HEK293T (cell line): ENCODE data around the gene KIF9.
"Not testable (repeated sequence)": the region's sequence is repeated elsewhere in the genome, so short reads cannot be mapped to it uniquely, and the experiment has no call there.

Experiments used
- CTCF ChIA-PET: fragments of 350-600 bp; formaldehyde crosslinking; extraction: SDS; loops from one replicate; lab custom pipeline; 2021; ENCODE audit warnings: antibody characterized with exemption, inconsistent platforms; lab: Yijun Ruan, JAX
- POLR2A ChIA-PET: fragments of 350-600 bp; formaldehyde crosslinking; extraction: SDS; loops from one replicate; lab custom pipeline; 2020; ENCODE audit warnings: antibody characterized with exemption, inconsistent platforms; lab: Yijun Ruan, JAX
- DNase-seq: peaks from one replicate; pipeline ENCODE4 v3.0.0; 2012; ENCODE audit warnings: mixed read lengths; ENCODE audit errors: extremely low spot score
- ARNT ChIP-seq: fragments of 450-650 bp; IDR thresholded peaks from 2 replicates; pipeline ENCODE4 v1.6.1; 2017; ENCODE audit warnings: mild to moderate bottlenecking
- BHLHE40 ChIP-seq: fragments of 450-650 bp; IDR thresholded peaks from 2 replicates; pipeline ENCODE4 v1.6.1; 2016; ENCODE audit warnings: mild to moderate bottlenecking, moderate library complexity, borderline replicate concordance
- CTBP1 ChIP-seq: fragments of 450-650 bp; IDR thresholded peaks from 2 replicates; pipeline ENCODE4 v1.6.1; 2016; ENCODE audit warnings: borderline replicate concordance
- ELF4 ChIP-seq: fragments of 450-650 bp; IDR thresholded peaks from 2 replicates; pipeline ENCODE4 v1.6.1; 2017; ENCODE audit warnings: antibody characterized with exemption
- FOXA1 ChIP-seq: fragments of 450-650 bp; IDR thresholded peaks from 2 replicates; pipeline ENCODE4 v1.6.1; 2016; ENCODE audit warnings: mild to moderate bottlenecking
- FOXK2 ChIP-seq: fragments of 450-650 bp; IDR thresholded peaks from 2 replicates; pipeline ENCODE4 v1.6.1; 2016; ENCODE audit warnings: mild to moderate bottlenecking
- FOXM1 ChIP-seq: fragments of 450-650 bp; IDR thresholded peaks from 2 replicates; pipeline ENCODE4 v1.6.1; 2017; ENCODE audit warnings: mild to moderate bottlenecking, borderline replicate concordance
- HDGF ChIP-seq: fragments of 450-650 bp; IDR thresholded peaks from 2 replicates; pipeline ENCODE4 v1.6.1; 2017; ENCODE audit warnings: antibody characterized with exemption, borderline replicate concordance
- L3MBTL2 ChIP-seq: fragments of 450-650 bp; conservative IDR thresholded peaks from 2 replicates; pipeline ENCODE4 v1.6.1; 2016; ENCODE audit warnings: mild to moderate bottlenecking
- LEF1 ChIP-seq: fragments of 450-650 bp; IDR thresholded peaks from 2 replicates; pipeline ENCODE4 v1.6.1; 2017; ENCODE audit warnings: mild to moderate bottlenecking, borderline replicate concordance
- NFRKB ChIP-seq: fragments of 450-650 bp; IDR thresholded peaks from 2 replicates; pipeline ENCODE4 v1.6.1; 2016; ENCODE audit warnings: mild to moderate bottlenecking, moderate library complexity
- PKNOX1 ChIP-seq: fragments of 450-650 bp; IDR thresholded peaks from 2 replicates; pipeline ENCODE4 v1.6.1; 2016
- SP1 ChIP-seq: fragments of 450-650 bp; IDR thresholded peaks from 2 replicates; pipeline ENCODE4 v1.6.1; 2017
- SUZ12 ChIP-seq: fragments of 450-650 bp; IDR thresholded peaks from 2 replicates; pipeline ENCODE4 v1.6.1; 2016; ENCODE audit warnings: mild to moderate bottlenecking
- TARDBP ChIP-seq: fragments of 450-650 bp; IDR thresholded peaks from 2 replicates; pipeline ENCODE4 v1.6.1; 2016
- ZNF384 ChIP-seq: fragments of 450-650 bp; IDR thresholded peaks from 2 replicates; pipeline ENCODE4 v1.6.1; 2016

KIF9 gene

GRCh38 chr3:47261301-47261700 lies 21.3 kb downstream of the KIF9 start:
- DNase-seq, result no peak
- CTCF ChIA-PET, result no interaction called here

GRCh38 chr3:47260605-47261004 lies 22.0 kb downstream of the KIF9 start:
- ChIA-PET POLR2A (no interaction called here), CTCF (no interaction called here)
- no peak for DNase-seq
- TF ChIP-seq FOXM1 (no peak), CTBP1 (no peak), TARDBP (no peak), HDGF (no peak), L3MBTL2 (no peak), BHLHE40 (no peak), ARNT (no peak), FOXK2 (no peak), PKNOX1 (no peak), SUZ12 (no peak), NFRKB (no peak), ELF4 (no peak), ZNF384 (no peak), SP1 (no peak), LEF1 (no peak), FOXA1 (no peak)

More at GRCh38 chr3:47261301-47261700, 21.3 kb downstream of the KIF9 start:
- POLR2A ChIA-PET, result no interaction called here
- no peak for TF ChIP-seq CTBP1
- no peak for TF ChIP-seq L3MBTL2
- TF ChIP-seq LEF1, result no peak
- no peak for TF ChIP-seq SUZ12
- TF ChIP-seq ARNT, result no peak
- no peak for TF ChIP-seq ELF4
- TF ChIP-seq FOXK2, result no peak
- no peak for TF ChIP-seq HDGF
- TF ChIP-seq SP1, result no peak
- no peak for TF ChIP-seq FOXM1
- TF ChIP-seq TARDBP, result no peak
- TF ChIP-seq NFRKB, result no peak

- POLR2A ChIA-PET, result no interaction called here
- TF ChIP-seq TARDBP (no peak), FOXA1 (no peak), ELF4 (no peak), FOXK2 (no peak), PKNOX1 (no peak), ARNT (no peak), HDGF (no peak), L3MBTL2 (no peak), LEF1 (no peak), CTBP1 (no peak), FOXM1 (no peak), SUZ12 (no peak), SP1 (no peak)
- CTCF ChIA-PET, result no interaction called here
- DNase-seq, result no peak
These were observed 23.5 kb downstream of the KIF9 start for GRCh38 chr3:47259114-47259513.

- DNase-seq, POLR2A ChIA-PET, CTCF ChIA-PET: not testable (repeated sequence)
These were observed 26.3 kb downstream of the KIF9 start for GRCh38 chr3:47256331-47256730.

- DNase-seq, result no peak
- ChIA-PET CTCF (no interaction called here), POLR2A (no interaction called here)
- no peak for TF ChIP-seq PKNOX1
- no peak for TF ChIP-seq ELF4
- TF ChIP-seq L3MBTL2, result no peak
- TF ChIP-seq BHLHE40, result no peak
- no peak for TF ChIP-seq HDGF
- no peak for TF ChIP-seq FOXM1
- TF ChIP-seq NFRKB, result no peak
- TF ChIP-seq ZNF384, result no peak
- no peak for TF ChIP-seq FOXA1
- TF ChIP-seq ARNT, result no peak
- TF ChIP-seq CTBP1, result no peak
These were observed 30.9 kb downstream of the KIF9 start for GRCh38 chr3:47251689-47252088.

- CTCF ChIA-PET, result interaction anchor here (1.0 to 1.3 kb wide), 3 partner anchors 16 to 73 kb away, joined by 3 to 5 read pairs (median 3); no protein-coding TSS in a partner anchor
- DNase-seq, POLR2A ChIA-PET: not testable (repeated sequence)
These were observed 31.5 kb downstream of the KIF9 start for GRCh38 chr3:47251085-47251484.
